ENCODE measurements around the gene SLC1A4. TPM values are rescaled to one million over a fixed set of nuclear protein-coding genes. Genes with fewer than 3 reads are reported as not detected.
"Not testable (repeated sequence)": the region's sequence is repeated elsewhere in the genome, so short reads cannot be mapped to it uniquely, and the experiment has no call there.

Gene SLC1A4
- total and polyA plus RNA-seq, 5 donors: 1.2 to 5.6 (median 3.6) TPM

GRCh38 chr2:64995041-64995440 lies 5.8 kb downstream of the SLC1A4 start:
- DNase-seq: no peak

DNA sequence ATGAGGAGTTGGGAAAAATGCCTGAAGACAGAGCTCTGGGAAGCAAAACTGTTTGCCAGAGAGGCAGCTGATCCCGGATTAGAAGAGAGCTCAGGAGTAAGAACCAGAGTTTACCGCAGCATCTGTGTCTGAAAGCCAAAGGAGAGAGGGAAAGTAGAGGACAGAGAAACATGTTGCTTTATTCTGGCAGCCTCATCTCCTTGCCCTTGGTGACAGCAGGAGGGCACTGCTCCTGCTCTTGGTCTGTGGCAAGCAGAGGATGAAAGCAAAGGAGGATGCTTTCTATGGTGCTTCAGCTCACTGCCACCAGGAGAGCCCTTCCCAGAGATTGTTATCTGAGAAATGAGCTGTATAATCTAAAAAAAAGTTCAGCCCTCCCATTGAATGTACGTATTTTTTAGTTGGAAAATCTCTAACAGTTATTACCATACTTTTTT lies 7.7 kb downstream of the SLC1A4 start:
- Histone ChIP-seq H3K9me3 (ENCODE audit: control insufficient read depth, low read length) (no peaks in the 10 kb centered on the region), H3K4me3 (ENCODE audit: low read length) (no peak overlapping the region), H3K27me3 (ENCODE audit: control insufficient read depth, insufficient read depth) (no peaks in the 10 kb centered on the region), H3K27ac (ENCODE audit: low read length) (no peak overlapping the region), H3K4me1 (ENCODE audit: control insufficient read depth, insufficient read depth, low read length) (no peaks in the 10 kb centered on the region)
- no peak for DNase-seq
- no peak for ATAC-seq
- intact Hi-C loops (cut with DNase I): no loop called here
- WGBS: 83% methylated on average over 3 of the region's 3 CpGs

More at GRCh38 chr2:64995041-64995440, 5.8 kb downstream of the SLC1A4 start:
- H3K27ac ChIP-seq (ENCODE audit: low read length): no peak overlapping the region
- 97% methylated on average over 3 of the region's 3 CpGs for WGBS
- no peak overlapping the region for H3K4me3 ChIP-seq (ENCODE audit: low read length)
- H3K4me1 ChIP-seq (ENCODE audit: control insufficient read depth, insufficient read depth, low read length): no peaks in the 10 kb centered on the region
- no peaks in the 10 kb centered on the region for H3K27me3 ChIP-seq (ENCODE audit: control insufficient read depth, insufficient read depth)
- intact Hi-C loops (cut with DNase I): no loop called here
- no peaks in the 10 kb centered on the region for H3K9me3 ChIP-seq (ENCODE audit: control insufficient read depth, low read length)
- ATAC-seq: no peak

GRCh38 chr2:64998658-64999061 lies 9.5 kb downstream of the SLC1A4 start:
- ATAC-seq (peak; percentile 63 to 77), DNase-seq (peak in 2 of 3 donors; percentile 46 to 63)
- no peak overlapping the region for H3K4me3 ChIP-seq (ENCODE audit: low read length)
- 18% methylated on average over 2 of the region's 2 CpGs for WGBS
- no peaks in the 10 kb centered on the region for H3K4me1 ChIP-seq (ENCODE audit: control insufficient read depth, insufficient read depth, low read length)
- no peaks in the 10 kb centered on the region for H3K9me3 ChIP-seq (ENCODE audit: control insufficient read depth, low read length)
- H3K27me3 ChIP-seq (ENCODE audit: control insufficient read depth, insufficient read depth): no peaks in the 10 kb centered on the region
- intact Hi-C loops (cut with DNase I): no loop called here
- peak overlapping the region; percentile 2 for H3K27ac ChIP-seq (ENCODE audit: low read length)

GRCh38 chr2:64999754-65000153 lies 10.6 kb downstream of the SLC1A4 start:
- H3K27me3 ChIP-seq (ENCODE audit: control insufficient read depth, insufficient read depth): no peaks in the 10 kb centered on the region
- H3K27ac ChIP-seq (ENCODE audit: low read length): no peak overlapping the region
- no peak for ATAC-seq

GRCh38 chr2:65000644-65001043 lies 11.4 kb downstream of the SLC1A4 start:
- Histone ChIP-seq H3K9me3 (ENCODE audit: control insufficient read depth, low read length) (no peaks in the 10 kb centered on the region), H3K4me1 (ENCODE audit: control insufficient read depth, insufficient read depth, low read length) (no peaks in the 10 kb centered on the region), H3K27ac (ENCODE audit: low read length) (no peak overlapping the region), H3K27me3 (ENCODE audit: control insufficient read depth, insufficient read depth) (no peaks in the 10 kb centered on the region), H3K4me3 (ENCODE audit: low read length) (no peak overlapping the region)
- DNase-seq (no peak), ATAC-seq (no peak)
- WGBS: 71% methylated on average over 3 of the region's 3 CpGs
- intact Hi-C loops (cut with DNase I): no loop called here

More at GRCh38 chr2:64999754-65000153, 10.6 kb downstream of the SLC1A4 start:
- Histone ChIP-seq H3K4me3 (ENCODE audit: low read length) (no peak overlapping the region), H3K4me1 (ENCODE audit: control insufficient read depth, insufficient read depth, low read length) (no peaks in the 10 kb centered on the region), H3K9me3 (ENCODE audit: control insufficient read depth, low read length) (no peaks in the 10 kb centered on the region)
- intact Hi-C loops (cut with DNase I): no loop called here
- DNase-seq: no peak
- 83% methylated on average over 2 of the region's 2 CpGs for WGBS

- WGBS: 75% methylated on average over 3 of the region's 3 CpGs
- ATAC-seq (no peak), DNase-seq (no peak)
- Histone ChIP-seq H3K27me3 (ENCODE audit: control insufficient read depth, insufficient read depth) (no peaks in the 10 kb centered on the region), H3K9me3 (ENCODE audit: control insufficient read depth, low read length) (no peaks in the 10 kb centered on the region), H3K27ac (ENCODE audit: low read length) (no peak overlapping the region), H3K4me3 (ENCODE audit: low read length) (no peak overlapping the region), H3K4me1 (ENCODE audit: control insufficient read depth, insufficient read depth, low read length) (no peaks in the 10 kb centered on the region)
- intact Hi-C loops (cut with DNase I): no loop called here
Observed at GRCh38 chr2:65003037-65003436, 13.8 kb downstream of the SLC1A4 start.

- H3K27ac ChIP-seq (ENCODE audit: low read length); intact Hi-C loops (cut with DNase I); ATAC-seq; H3K4me3 ChIP-seq (ENCODE audit: low read length); H3K9me3 ChIP-seq (ENCODE audit: control insufficient read depth, low read length); H3K4me1 ChIP-seq (ENCODE audit: control insufficient read depth, insufficient read depth, low read length); DNase-seq; H3K27me3 ChIP-seq (ENCODE audit: control insufficient read depth, insufficient read depth): not testable (repeated sequence)
- WGBS: 96% methylated on average over 3 of the region's 3 CpGs
Observed at GRCh38 chr2:65004232-65004631, 15.0 kb downstream of the SLC1A4 start.

DNA sequence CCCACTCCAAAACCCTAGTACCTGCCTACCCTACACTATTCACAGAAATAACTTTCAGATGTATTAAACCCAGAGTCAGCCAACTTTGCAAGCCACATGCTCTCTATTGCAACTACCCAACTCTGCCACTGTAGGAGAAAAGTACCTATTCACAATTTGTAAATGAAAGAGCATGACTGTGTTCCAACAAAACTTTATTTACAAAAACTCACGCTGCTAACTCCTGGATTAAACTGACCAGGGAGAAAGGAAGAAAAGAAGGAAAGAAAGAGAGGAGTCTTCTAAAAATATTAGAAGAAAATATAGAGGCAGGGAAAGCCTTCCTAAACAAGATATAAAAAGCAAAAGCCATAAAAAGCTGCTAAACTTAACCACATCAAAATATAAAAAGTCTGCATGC lies 24.6 kb downstream of the SLC1A4 start:
- Histone ChIP-seq H3K27me3 (ENCODE audit: control insufficient read depth, insufficient read depth) (no peaks in the 10 kb centered on the region), H3K4me3 (ENCODE audit: low read length) (no peak overlapping the region), H3K27ac (ENCODE audit: low read length) (no peak overlapping the region), H3K9me3 (ENCODE audit: control insufficient read depth, low read length) (no peaks in the 10 kb centered on the region), H3K4me1 (ENCODE audit: control insufficient read depth, insufficient read depth, low read length) (no peaks in the 10 kb centered on the region)
- WGBS: 93% methylated on average over 1 of the region's 1 CpG
- no peak for DNase-seq
- ATAC-seq: no peak
- intact Hi-C loops (cut with DNase I): no loop called here

DNA sequence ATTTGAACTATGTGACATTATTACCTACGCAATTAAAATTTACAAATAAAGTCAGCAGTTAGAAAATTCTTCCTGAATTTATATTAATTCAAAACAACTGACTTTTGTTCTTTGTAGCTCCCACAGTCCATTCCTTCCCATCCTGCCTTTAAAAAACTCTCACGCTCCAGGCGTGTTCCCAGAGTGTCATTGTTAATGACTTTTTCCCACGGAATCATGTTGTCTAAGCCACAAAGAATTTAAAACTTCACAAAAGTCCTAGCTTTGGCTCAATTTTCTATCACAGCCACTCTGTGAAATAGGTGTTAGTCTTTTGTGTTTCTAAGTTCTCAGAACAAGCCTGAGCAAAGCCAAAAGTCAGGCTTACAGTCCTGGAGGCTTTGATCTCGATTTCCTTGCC lies 26.5 kb downstream of the SLC1A4 start:
- Histone ChIP-seq H3K27me3 (ENCODE audit: control insufficient read depth, insufficient read depth) (no peaks in the 10 kb centered on the region), H3K4me1 (ENCODE audit: control insufficient read depth, insufficient read depth, low read length) (no peaks in the 10 kb centered on the region), H3K27ac (ENCODE audit: low read length) (no peak overlapping the region), H3K9me3 (ENCODE audit: control insufficient read depth, low read length) (no peaks in the 10 kb centered on the region), H3K4me3 (ENCODE audit: low read length) (no peak overlapping the region)
- DNase-seq: no peak
- 79% methylated on average over 5 of the region's 5 CpGs for WGBS
- no peak for ATAC-seq
- intact Hi-C loops (cut with DNase I): no loop called here

DNA sequence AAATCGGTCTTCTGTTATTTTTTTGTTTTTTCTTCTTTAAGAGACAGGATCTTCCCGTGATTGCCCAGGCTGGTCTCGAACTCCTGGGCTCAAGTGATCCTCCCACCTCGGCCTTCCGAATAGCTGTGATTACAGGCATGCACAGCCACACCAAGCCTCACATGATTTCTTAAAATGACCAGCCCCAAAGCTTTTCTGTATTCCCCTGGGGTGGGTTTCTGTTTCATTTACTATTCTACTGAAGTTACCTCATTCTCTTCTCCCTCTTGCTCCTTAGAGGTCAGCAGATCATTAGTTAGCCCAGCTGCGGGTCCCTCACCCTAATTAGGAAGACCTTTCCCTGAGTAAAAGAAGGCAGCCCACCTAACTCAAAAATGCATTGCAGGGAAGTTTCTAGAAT lies 27.6 kb downstream of the SLC1A4 start:
- DNase-seq: no peak
- intact Hi-C loops (cut with DNase I): no loop called here
- Histone ChIP-seq H3K4me1 (ENCODE audit: control insufficient read depth, insufficient read depth, low read length) (no peaks in the 10 kb centered on the region), H3K4me3 (ENCODE audit: low read length) (no peak overlapping the region), H3K9me3 (ENCODE audit: control insufficient read depth, low read length) (no peaks in the 10 kb centered on the region), H3K27me3 (ENCODE audit: control insufficient read depth, insufficient read depth) (no peaks in the 10 kb centered on the region), H3K27ac (ENCODE audit: low read length) (no peak overlapping the region)
- ATAC-seq: no peak
- WGBS: 87% methylated on average over 6 of the region's 6 CpGs

GRCh38 chr2:65017335-65017734 lies 28.1 kb downstream of the SLC1A4 start:
- ATAC-seq (peak; percentile 11 to 45), DNase-seq (no peak)
- WGBS: 65% methylated on average over 4 of the region's 4 CpGs
- Histone ChIP-seq H3K4me3 (ENCODE audit: low read length) (no peak overlapping the region), H3K4me1 (ENCODE audit: control insufficient read depth, insufficient read depth, low read length) (no peaks in the 10 kb centered on the region), H3K27ac (ENCODE audit: low read length) (no peak overlapping the region), H3K27me3 (ENCODE audit: control insufficient read depth, insufficient read depth) (no peaks in the 10 kb centered on the region), H3K9me3 (ENCODE audit: control insufficient read depth, low read length) (no peaks in the 10 kb centered on the region)
- intact Hi-C loops (cut with DNase I): no loop called here

- DNase-seq: peak; percentile 22 to 76 (median 63)
- intact Hi-C loops (cut with DNase I): no loop called here
- Histone ChIP-seq H3K4me1 (ENCODE audit: control insufficient read depth, insufficient read depth, low read length) (no peaks in the 10 kb centered on the region), H3K4me3 (ENCODE audit: low read length) (no peak overlapping the region), H3K27ac (ENCODE audit: low read length) (no peak overlapping the region), H3K27me3 (ENCODE audit: control insufficient read depth, insufficient read depth) (no peaks in the 10 kb centered on the region), H3K9me3 (ENCODE audit: control insufficient read depth, low read length) (no peaks in the 10 kb centered on the region)
- ATAC-seq: peak; percentile 36 to 55
- WGBS: 88% methylated on average over 15 of the region's 15 CpGs
Observed at GRCh38 chr2:65018141-65018582, 29.0 kb downstream of the SLC1A4 start.

All from right cardiac atrium (tissue), 5 donors.